Activated naive CD4-positive, alpha-beta T cell treated with anti-CD3 and anti-CD28 coated beads, Interleukin-2, amount 10 ng/mL, durations not matched to agents 5 hours and 36 hours (primary cell): Measurements from ENCODE around the gene TXNDC12. TPM values are rescaled to one million over a fixed set of nuclear protein-coding genes. Genes with fewer than 3 reads are reported as not detected.

ENCODE experiments used
- total RNA-seq, 2 experiments: library from RNA; stranded (reverse); gene quantifications; one replicate each; pipeline ENCODE4 v1.2.3, GENCODE V29; 2021

Gene TXNDC12
- total RNA-seq: 10 to 100 TPM; 44.7 to 45.8 TPM

DNA sequence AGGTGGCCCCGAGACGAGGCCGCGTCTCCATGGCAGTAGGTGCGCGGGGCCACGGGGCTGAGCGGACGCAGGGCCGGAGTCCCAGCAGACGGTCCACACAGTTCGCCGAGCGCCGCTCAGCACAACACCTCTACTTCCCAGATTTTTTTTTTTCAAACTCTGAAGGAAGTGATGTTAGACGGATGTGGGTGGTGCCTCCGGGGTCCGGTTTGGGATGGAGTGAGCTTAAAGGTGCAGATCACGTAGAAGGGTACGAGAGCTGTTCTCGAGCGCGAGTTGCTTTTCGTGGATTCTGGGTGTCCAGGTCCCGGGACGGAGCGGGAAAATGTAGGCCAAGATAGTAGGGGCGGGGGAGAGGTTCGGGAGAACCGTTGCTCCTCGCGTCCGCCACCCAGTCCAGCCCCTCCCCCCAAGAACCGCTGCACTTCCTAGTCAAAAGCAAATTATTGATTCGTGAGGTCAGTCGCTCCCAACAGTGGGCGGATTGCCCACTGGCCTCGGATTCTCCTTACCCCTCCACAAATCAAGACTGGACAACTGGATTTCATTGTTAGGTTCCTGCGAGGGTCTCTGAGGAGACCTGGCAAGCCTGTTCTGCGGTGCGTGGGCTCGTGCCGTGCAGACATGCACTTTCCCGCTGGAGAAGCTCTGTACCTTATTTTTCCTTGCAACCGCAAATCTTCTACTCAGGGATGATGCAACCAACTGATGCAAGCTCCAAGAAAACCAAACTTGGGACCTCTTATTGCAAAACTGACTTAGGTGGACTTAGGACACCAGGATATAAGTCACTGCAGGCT is at the start of gene TXNDC12:
Gene TXNDC12, minus strand, starts transcription at position 126 of the 800 bp plus-strand sequence. Its CDS starts 95 bp downstream, at position 31.

DNA sequence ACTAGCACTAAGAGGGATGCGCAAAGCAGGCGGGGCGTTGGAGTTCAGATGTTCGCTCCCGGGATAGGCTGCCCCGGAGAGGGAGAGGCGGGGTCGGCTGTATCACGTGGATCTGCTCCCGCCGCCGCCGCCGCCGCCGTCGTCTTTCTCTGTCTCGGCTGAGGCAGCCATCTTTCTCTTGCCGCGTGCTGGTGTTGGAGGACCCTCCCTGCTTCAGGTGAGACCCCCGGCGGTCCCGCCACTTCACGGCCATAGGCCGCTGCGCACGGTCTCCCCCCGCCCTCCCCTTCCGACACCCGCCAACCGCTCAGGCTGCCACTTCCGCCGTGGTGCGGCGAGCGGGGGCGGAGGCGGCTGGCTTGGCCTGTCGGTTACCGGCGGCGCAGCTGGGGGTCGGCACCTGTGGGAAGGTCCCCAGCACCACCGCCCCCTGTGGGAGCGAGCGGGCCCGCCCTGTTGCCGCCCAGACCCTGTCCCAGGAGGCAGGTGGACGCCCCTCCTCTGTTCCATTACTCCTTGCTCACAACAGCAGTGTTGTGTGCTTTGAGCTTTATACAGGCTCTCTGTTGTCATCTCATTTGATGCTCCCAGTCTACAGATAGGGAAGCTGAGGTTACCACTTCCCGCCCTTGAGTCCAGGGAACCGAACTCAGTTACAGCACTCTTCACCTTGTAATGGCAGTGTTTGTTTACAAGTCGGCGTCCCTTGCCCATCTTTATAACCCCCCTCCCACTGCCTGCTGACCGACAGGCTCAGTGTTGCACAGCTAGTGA is 1.4 kb upstream of the TXNDC12 start, which contains the start of gene BTF3L4:
Gene BTF3L4, plus strand, starts transcription at position 133 of the 774 bp plus-strand sequence. CDS start 3,553 bp downstream, outside the sequence.

DNA sequence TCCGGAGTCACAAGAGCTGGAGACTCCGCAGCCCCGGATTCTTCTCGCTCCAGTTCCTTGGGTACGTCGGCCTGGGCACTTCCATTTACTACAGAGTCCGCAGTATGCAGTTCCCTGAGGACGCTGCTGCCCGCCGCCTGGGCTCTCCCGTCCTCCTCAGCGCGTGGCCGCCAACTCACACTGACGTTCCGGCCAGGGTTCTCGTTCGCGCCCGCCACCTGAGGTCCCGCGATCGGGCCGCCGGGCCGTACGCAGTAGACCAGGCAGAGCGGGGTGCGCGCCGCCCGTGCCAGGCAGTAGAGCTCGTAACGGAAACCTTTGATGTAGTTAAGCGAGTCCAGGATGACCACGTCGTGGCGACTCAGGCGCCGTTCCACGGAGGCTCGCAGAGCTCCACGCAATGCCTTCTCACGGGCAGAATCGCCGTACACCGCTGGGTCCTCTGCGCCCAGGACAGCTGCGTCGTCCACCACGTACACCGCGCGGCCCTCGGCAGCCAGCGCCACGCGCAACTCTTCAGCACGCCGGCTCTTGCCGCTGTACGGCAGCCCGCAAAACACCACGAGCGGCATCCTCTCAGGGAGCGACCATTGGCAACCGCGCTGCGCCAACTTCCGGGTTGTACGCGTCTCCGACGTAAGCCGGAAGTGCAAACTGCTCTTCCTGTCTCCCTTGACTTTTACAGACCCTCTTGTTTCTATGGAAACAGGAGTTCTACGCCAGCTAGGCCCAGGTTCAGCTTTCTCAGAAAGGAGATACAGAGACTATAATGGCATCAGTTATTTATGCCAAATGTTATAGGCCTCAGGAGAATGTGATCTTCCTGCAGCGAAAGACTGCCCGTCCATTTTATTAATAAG is 21.6 kb downstream of the TXNDC12 start, which contains the start of gene KTI12:
Gene KTI12, minus strand, starts transcription at position 621 of the 860 bp plus-strand sequence. Its CDS starts 49 bp downstream, at position 572.

DNA sequence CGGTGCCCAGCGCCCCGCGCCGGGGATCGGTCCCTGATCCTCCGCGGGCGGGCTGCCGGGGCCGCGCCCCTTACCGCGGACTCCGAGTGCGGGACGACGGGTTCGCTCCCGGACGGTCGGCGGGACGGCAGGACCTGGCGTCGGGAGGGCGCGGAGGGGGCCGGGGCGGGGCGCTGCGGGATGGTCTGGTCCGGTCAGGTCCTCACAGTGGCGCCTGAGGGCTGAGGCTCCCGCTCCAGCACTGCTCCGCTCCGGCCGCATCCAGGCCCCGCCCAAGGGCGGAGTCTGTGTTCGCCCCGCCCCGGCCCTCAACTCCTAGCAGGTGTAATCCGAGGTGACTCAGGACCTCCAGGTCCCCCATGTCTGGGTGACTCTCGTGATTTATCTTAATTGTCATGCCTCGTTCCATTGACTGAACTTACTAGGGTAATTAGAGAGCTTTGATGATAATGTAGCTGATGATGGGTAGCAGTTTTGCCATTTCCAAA is 64.5 kb downstream of the TXNDC12 start, which contains the start of gene RAB3B:
Gene RAB3B, minus strand, starts transcription at position 223 of the 488 bp plus-strand sequence. CDS start 13,583 bp downstream, outside the sequence.

Other genes starting within 250 kb of the TXNDC12 start
- 100 to 1,000 TPM; 157 to 160 TPM for gene NRDC, start 176.5 kb downstream of the TXNDC12 start, total RNA-seq
- under 1 TPM; 0.07 to 0.08 TPM for gene RAB3B, start 64.5 kb downstream of the TXNDC12 start, total RNA-seq
- gene KTI12, start 21.4 kb downstream of the TXNDC12 start, total RNA-seq: 10 to 100 TPM; 11.6 to 12.4 TPM
- 10 to 100 TPM; 37.3 to 37.5 TPM for gene BTF3L4, start 1.1 kb upstream of the TXNDC12 start, total RNA-seq
- gene ZFYVE9, start 86.9 kb upstream of the TXNDC12 start, total RNA-seq: 1 to 10 TPM; 2.7 to 2.9 TPM